GM12878 (cell line): ENCODE results near the gene CRACDL.

Source experiments
- CHD2 ChIP-seq: IDR thresholded peaks from 2 replicates; pipeline ENCODE4 v1.6.1; 2011; ENCODE audit warnings: low read depth, low read length, improper control_type of control experiment, borderline replicate concordance
- DPF2 ChIP-seq: fragments of 450-650 bp; IDR thresholded peaks from 2 replicates; pipeline ENCODE4 v1.6.1; 2017; ENCODE audit warnings: mild to moderate bottlenecking
- FOXK2 ChIP-seq: fragments of 450-650 bp; IDR thresholded peaks from 2 replicates; pipeline ENCODE4 v1.6.1; 2017; ENCODE audit warnings: mild to moderate bottlenecking, moderate library complexity
- JUNB ChIP-seq: IDR thresholded peaks from 2 replicates; pipeline ENCODE4 v1.6.1; 2016; ENCODE audit warnings: antibody characterized with exemption, mild to moderate bottlenecking
- SRF ChIP-seq, 2 experiments: IDR thresholded peaks; 2 replicates each; pipeline ENCODE4 v1.6.1; 2011; ENCODE audit warnings: low read depth in 2 of 2, low read length in 2 of 2, mild to moderate bottlenecking in 1 of 2, moderate library complexity in 1 of 2
- TF ChIP-seq, protein P1 (sequence below): IDR thresholded peaks from 2 replicates; pipeline ENCODE4 v1.6.1; 2011; ENCODE audit warnings: borderline replicate concordance, low read depth, mild to moderate bottlenecking, moderate library complexity, mixed read lengths, low read length; ENCODE audit not compliant: insufficient read depth; ENCODE audit errors: extremely low read length

GRCh38 chr2:98857001-98857400, 79.0 kb downstream of the CRACDL start:
- TF ChIP-seq SRF (IDR thresholded peaks at IDR 0.05; ENCODE audit: low read depth in 2 of 2, low read length in 2 of 2) (no peak), DPF2 (no peak), CHD2 (no peak), JUNB (no peak), FOXK2 (no peak)
- TF ChIP-seq, protein P1, sequence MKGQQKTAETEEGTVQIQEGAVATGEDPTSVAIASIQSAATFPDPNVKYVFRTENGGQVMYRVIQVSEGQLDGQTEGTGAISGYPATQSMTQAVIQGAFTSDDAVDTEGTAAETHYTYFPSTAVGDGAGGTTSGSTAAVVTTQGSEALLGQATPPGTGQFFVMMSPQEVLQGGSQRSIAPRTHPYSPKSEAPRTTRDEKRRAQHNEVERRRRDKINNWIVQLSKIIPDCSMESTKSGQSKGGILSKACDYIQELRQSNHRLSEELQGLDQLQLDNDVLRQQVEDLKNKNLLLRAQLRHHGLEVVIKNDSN, result no peak
